ENCODE data around the gene CDY2A.
"Not testable (repeated sequence)": the region's sequence is repeated elsewhere in the genome, so short reads cannot be mapped to it uniquely, and the experiment has no call there.

CDY2A gene, protein sequence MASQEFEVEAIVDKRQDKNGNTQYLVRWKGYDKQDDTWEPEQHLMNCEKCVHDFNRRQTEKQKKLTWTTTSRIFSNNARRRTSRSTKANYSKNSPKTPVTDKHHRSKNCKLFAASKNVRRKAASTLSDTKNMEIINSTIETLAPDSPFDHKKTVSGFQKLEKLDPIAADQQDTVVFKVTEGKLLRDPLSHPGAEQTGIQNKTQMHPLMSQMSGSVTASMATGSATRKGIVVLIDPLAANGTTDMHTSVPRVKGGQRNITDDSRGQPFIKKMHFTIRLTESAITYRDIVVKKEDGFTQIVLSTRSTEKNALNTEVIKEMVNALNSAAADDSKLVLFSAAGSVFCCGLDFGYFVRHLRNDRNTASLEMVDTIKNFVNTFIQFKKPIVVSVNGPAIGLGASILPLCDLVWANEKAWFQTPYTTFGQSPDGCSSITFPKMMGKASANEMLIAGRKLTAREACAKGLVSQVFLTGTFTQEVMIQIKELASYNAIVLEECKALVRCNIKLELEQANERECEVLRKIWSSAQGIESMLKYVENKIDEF

DNA sequence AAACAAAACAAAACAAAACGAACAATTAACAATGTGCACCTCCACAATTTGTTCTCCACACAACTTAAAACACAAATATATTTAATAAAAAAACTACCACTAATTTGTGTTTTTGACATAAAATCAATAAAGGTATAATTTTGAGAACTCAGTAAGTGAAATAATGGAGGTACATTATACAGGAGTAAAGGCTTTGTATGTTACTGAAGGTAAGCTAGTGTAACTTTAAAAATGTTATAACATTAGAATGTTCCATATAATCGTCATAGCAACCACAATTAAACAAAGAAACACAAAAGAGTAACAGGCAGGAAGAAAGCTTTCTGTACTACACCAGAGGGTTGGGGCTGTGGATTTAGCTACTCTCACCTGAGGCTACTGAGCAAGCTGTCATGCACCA, at the start of gene CDY2A:
CDY2A (plus strand) TSS at position 301 of the 400 bp plus-strand sequence. CDS start 328 bp downstream, outside the sequence.
- DNase-seq: not testable (repeated sequence)

DNA sequence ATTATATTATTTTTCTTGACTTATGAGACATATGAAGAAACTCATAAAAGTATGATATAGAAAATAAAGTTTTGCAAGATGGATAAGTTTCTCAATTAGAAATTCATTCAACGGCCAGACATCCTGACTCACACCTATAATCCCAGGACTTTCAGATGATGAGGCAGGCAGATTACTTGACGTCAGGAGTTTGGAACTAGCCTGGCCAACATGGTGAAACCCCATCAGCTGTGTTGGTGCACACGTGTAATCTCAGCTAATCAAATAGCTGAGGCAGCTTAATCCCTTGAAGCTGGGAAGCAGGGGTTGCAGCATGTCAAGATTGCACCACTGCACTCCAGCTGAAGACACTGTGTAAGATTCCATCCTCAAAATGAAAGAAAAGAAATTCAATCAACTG, 28.0 kb upstream of the CDY2A start:
- DNase-seq: not testable (repeated sequence)

DNA sequence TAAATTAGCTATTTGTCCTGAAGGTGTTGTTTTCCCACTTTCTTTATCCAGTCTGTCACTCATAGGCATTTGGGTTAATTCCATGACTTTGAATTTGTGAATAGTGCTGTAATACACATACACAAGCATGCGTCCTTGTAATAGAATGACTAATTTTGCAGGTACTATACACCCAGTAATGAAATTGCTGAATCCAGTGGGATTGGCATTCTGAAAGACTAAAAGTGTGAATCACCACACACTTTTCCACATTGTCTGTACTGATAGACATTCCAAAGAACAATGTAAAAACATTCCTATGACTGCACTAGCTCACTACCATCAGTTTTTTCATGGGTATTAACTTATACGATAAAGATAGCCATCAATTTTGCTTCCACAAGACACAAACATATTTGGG, 27.3 kb upstream of the CDY2A start:
- not testable (repeated sequence) for DNase-seq

DNA sequence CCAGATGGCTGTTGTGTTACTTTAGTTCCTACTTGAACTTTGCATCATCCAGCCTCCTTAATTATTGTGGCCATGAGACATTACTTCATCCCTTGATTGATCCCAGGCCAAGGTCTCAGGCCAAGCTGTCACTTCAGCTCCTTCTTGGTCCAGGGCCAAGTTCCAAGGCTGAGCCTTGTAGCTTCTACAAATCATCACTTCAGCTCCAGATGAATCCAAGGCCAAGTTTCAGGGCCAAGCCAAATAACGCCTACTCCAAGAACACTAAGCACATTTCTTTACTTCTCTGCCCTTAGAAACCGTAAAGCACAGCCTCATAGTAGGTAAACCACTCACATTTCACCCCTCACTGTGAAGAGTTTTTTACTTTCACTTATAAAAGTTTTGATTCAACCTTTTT, 1.7 kb upstream of the CDY2A start:
- not testable (repeated sequence) for DNase-seq

DNA sequence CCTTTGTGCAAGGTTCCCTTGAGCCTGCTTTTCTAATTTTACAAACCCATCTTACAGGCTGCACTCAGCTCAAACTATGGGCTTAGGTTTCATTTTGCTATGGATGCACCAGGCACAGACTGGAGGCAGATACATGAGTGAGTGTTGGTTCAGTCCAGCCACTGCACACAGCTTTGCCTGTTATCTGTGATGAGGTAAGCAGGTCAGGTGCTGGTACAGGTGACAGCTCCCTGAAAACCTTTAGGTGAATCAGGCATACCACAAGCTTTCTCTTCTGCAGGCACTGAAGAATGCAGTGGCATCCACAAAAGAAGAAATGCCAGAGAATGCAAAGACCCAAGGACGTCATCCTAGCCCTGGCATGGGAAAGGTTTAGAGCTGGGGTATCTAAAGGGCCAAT, 3.3 kb downstream of the CDY2A start:
- not testable (repeated sequence) for DNase-seq

DNA sequence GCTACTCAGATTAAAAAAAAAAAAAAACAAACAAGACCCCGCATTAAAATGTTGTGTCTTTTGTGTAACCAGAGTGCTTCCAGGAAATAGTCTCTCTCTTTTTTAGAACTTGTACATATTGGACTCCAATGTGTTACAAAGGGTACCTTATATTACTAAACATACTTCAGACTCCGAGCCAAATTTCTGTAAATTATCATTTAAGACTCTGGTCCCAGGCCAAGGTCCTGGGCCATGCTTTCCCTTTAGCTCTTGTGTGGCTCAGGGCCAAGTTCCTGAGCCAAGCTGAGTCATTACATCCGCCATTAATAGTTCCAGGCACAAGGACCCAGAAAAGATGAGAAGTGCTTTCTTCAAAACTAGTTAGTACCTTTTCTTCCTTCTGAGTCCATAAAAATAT, 4.6 kb downstream of the CDY2A start:
- not testable (repeated sequence) for DNase-seq

DNA sequence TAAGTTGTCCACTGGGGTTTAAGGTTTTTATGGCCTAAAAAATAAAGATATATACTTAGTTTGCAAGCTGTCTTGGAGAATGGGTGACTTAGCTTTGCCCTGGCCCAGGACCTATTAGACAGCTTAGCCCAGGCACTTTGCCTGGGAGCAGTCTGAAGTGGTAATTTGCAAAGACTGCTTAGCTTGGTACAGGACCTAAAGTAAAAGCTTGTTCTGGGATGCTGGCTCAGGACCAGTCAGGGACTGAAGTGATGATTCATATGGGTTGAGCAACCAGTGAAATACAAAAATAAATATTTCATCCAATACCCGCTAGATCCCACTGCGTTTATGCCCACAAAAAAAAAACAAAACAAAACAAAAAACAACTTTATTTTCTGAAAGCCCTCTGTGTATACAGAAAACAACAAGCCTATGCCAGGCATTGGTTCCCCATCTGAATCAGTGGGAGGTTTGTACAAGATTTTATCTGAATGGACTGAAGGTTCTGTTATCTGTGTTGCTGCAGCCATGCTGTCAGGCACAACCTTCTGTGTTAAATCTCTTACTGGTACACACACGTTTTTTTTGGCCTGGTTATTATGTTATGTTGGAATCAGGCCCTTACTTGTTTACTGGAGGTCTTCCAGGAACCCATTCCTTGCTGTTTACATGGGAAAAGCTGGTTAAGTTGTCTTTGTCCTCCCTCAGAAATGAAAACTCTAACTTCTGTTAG, 8.7 kb downstream of the CDY2A start:
- DNase-seq: not testable (repeated sequence)

DNA sequence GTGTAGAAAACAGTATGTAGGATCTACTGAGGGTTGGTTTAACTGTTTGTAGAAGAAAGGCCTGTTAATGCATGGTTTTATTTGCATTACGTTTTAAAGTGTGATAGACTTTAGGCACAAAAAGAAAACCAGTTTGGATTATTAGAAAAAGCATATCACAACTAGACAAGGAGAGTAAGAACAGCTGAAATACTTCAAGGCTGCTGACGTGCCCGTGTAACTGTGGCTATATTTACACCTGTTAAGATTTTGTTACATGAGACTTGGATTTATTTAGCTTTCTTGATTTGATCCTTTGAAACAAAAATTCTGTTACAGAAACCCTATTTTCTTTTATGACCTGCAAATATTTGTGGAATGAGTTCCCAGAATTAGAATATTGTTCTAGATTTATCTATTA, 9.3 kb downstream of the CDY2A start:
- DNase-seq: not testable (repeated sequence)

DNA sequence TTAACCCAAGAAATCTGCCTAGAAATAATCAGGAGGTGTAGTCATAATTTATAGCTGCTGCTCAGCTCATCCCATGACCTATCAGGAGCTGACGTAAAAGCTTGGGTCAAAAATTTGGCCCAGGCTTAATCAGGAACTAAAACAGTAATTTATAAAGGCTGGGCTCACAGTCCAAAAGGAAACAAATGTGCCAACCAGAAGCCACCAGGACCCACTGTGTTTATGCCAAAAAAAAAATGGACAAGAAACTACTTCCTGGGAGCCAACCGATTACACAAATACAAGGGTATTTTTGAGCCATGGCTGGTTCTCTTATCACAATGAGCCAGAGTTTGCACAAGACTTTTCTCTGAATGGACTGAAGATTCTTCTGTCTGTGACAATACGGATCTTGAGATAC, 19.4 kb downstream of the CDY2A start:
- DNase-seq: not testable (repeated sequence)

DNA sequence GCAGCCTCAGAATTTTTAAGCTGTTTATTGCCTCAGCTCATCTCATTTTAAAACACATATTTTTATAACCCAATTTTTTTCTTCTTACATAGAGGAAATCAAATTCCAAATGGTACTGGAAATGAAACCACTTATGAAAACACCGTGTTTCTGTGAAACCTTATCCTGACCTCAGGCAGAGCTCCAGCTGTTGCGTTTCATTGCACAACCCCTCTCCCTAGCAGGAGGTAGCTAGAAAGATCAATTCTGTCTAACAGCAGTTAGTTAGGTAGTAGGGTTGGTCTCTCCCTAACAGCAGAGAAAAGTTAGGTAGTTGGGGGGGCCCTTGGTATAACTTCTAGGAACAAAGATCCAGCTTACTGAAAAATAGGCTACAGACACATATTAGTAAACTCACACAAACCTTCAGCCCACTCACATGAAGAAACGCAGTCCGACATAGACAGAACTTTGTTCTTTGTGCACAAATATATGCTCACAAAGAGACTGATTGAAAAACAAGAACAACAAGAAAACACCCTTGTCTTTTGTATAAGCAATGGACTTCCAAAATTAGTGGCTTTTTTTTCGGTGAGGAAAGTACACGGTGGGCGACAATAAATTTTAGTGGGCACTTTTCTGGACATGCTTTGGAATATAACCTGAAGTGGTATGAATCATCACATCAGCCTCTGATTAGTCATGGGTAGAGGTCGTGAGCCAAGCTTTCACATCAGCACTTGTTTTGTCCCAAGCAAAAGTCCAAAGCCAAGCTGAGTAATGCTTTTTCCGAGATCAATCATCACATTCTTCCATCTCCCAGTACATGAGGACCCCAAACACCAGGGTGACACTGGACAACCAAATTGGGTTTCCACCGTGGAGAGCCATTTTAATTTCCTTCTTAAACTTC, 22.8 kb downstream of the CDY2A start:
- DNase-seq: not testable (repeated sequence)

DNA sequence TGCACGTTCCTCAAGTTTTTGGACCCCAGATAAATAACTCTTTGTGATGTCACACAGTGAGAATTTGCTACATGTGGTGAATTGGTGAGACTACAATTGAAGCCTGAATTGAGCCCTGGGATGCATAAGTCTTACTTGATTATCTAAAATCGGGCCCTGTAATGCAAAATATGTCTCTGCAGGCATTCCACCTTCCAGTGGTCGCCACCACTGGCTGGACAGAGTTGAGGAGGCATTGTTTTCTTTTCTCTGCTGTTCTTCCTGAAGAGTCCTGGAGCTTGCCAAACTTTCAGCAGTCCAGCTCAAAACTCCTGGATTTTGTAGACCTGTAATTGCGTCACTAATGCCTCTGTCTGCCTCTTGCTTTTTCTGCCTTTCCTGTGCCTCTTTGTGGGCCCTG, 23.5 kb downstream of the CDY2A start:
- DNase-seq: not testable (repeated sequence)

DNA sequence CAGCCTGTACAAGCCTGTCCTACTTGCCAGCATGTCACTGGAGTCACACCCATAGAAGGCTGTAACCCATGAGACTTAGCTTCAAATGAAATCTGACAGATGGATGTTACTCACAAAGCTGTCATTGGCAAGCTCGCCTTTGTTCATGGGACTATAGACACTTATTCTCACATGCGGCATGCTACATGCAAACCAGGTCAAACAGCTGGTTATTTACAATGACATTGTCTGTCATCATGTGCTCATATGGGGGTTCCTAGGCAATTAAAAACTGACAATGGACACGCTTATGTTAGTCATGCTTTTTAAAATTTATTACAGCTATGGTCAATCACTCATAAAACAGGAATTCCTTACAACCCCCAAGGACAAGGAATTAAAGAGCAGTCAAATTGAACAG, 30.9 kb downstream of the CDY2A start:
- DNase-seq: not testable (repeated sequence)

DNA sequence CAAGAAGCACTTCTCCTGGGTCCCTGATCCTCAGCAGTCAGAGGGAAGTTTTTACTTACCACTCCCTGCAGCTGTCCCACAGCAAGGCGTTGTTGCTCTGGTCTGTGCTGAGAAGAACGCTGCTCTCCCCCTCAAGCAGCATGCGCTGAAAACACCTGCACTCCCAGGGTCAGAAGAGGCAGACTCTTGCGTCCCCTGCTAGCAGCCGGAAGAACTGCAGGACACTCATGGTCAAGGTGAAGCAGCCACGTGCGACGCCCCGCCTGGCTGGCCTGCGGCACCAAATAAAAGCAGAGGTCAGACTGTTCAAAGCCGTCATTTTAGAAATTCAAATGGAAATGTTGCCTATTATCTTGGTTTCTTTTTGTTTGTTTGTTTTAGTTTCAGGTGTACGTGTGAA, 47.9 kb downstream of the CDY2A start:
- not testable (repeated sequence) for DNase-seq

All from inflammatory macrophage treated with lipopolysaccharide for 4 hours (primary cell).